Prostate gland (tissue), 2 donors: ENCODE results near the gene CFAP53.

Experiments
- CTCF ChIP-seq, 4 experiments: fragments of 200-600 bp in 2 of 4; fragments of 450-650 bp in 2 of 4; sonication (generic) in 2 of 4; IDR thresholded peaks; 1 replicate in 3 of 4; 2 replicates in 1 of 4; pipeline ENCODE4 v1.5.1; 2016 to 2019; ENCODE audit warnings: antibody characterized with exemption in 4 of 4, mild to moderate bottlenecking in 2 of 4, moderate library complexity in 2 of 4
- POLR2A ChIP-seq: fragments of 450-650 bp; IDR thresholded peaks from one replicate; pipeline ENCODE4 v1.6.1; 2016; ENCODE audit warnings: antibody characterized with exemption, mild to moderate bottlenecking
- POLR2AphosphoS5 ChIP-seq: sonication (generic); formaldehyde crosslinking; IDR thresholded peaks from one replicate; pipeline ENCODE4 v1.6.1; 2017; ENCODE audit warnings: antibody characterized with exemption

GRCh38 chr18:50194631-50195532 is 71.4 kb downstream of the CFAP53 start, which contains the start of gene MYO5B:
- peak; percentile 52 to 94 (median 64) for TF ChIP-seq CTCF (IDR thresholded peaks at IDR 0.05)
- TF ChIP-seq POLR2A, result peak; percentile 90
- no peak for TF ChIP-seq POLR2AphosphoS5
